Ureter (tissue), 1 donor: ENCODE results near the gene UBE2D3. TPM values are rescaled to one million over a fixed set of nuclear protein-coding genes. Genes with fewer than 3 reads are reported as not detected.

Experiments used
- DNase-seq: peaks from one replicate; pipeline ENCODE4 v3.0.0-alpha.2; 2020; ENCODE audit warnings: low spot score
- total RNA-seq: library from RNA; stranded (reverse); gene quantifications from one replicate; pipeline ENCODE4 v1.2.4, GENCODE V29; 2023
- donor health status: DM: yes; HTN: yes; CAD: no.

Gene UBE2D3
- total RNA-seq, 1 donor from 2014 or later = 316 TPM

DNA sequence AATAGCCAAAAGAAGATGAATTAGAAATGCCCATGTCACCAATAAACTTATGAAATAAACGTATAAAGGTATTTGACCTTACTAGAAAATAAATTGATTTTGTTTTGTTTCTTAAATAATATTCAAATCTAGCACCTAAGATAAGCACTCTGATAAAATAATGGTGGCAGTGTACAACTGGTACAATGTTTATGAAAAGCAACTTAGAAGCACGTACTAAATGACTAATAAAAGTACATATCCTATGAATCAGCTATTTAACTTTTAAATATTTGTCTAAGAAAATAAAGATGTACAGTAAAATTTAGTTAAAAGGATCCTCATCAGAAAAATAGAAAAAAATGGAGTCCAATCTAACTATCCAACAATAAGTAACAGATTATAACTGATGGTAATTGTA lies 73.3 kb downstream of the UBE2D3 start:
- DNase-seq = no peak

DNA sequence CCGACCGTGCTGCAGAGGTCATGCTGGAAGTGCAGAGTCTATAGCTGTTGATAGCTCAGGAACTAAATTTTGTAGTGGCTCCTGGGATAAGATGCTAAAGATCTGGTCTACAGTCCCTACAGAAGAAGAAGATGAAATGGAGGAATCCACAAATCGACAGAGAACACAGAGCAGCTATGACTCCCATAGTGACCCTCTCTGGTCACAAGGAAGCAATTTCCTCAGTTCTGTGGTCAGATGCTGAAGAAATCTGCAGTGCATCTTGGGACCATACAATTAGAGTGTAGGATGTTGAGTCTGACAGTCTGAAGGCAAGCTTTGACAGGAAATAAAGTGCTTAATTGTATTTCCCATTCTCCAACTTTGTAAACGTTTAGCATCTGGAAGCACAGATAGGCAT lies 75.4 kb downstream of the UBE2D3 start:
- no peak for DNase-seq

Other genes with a start within 250 kb of the UBE2D3 start
- 23.6 TPM for gene MANBA, start 66.6 kb downstream of the UBE2D3 start, total RNA-seq
- gene CISD2, start 41.4 kb upstream of the UBE2D3 start, total RNA-seq = 18.2 TPM
- 1.8 TPM for gene SLC9B1, start 192.2 kb upstream of the UBE2D3 start, total RNA-seq
- 13.0 TPM for gene SLC9B2, start 249.2 kb upstream of the UBE2D3 start, total RNA-seq